22Rv1 (cell line): ENCODE measurements around the gene PKIB.
A peak's percentile ranks its signal among the peaks of the same experiment; 100 is the strongest.

Experiments
- H3K27ac ChIP-seq: fragments of 450-650 bp; 2 replicates; pipeline ENCODE4 v1.5.1; 2017
- ZFX ChIP-seq: fragments of 450-650 bp; IDR thresholded peaks from 2 replicates; pipeline ENCODE4 v1.6.1; 2017; ENCODE audit warnings: antibody characterized with exemption, borderline replicate concordance
- TF ChIP-seq, protein P1 (sequence below): fragments of 450-650 bp; IDR thresholded peaks from 2 replicates; pipeline ENCODE4 v1.5.1; 2017; ENCODE audit warnings: mild to moderate bottlenecking

Gene PKIB

DNA sequence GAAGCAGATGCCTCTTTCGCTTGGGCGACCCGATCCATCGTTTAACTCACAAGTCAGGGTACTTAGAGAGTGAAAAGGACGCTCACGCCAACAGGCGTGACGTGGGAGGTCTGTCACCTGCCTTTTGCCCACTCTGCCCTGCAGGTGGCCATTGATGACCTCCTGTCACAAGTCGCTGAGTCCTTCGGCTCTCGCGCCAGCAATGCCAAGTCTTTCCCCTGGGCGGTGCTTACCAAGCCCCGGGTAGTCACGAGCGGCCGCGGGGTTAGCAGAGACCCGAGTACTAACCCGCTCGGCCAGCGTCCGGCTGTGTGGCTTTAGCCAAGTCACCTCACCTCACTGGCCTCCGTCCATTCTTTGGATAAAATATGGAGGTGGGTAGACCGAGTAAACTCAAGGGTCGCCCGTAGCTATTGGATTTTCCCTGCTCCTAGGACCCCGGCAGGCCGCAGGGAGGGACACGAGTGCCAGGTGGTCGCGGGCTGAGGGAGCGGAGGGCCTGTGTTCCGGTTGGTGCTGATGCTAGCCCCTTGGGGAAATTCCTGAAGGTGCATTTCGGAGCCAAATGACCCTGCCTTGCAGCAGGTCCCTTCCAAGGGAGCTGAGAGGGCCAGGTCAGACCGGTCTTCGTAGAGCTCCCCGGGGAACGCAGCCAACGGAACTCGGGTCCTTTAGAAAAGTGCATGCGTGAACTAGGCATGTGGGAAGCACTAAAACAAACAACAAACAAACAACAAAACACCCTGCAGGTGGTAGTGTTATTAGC is 668 bp downstream of the PKIB start:
- TF ChIP-seq, protein P1, sequence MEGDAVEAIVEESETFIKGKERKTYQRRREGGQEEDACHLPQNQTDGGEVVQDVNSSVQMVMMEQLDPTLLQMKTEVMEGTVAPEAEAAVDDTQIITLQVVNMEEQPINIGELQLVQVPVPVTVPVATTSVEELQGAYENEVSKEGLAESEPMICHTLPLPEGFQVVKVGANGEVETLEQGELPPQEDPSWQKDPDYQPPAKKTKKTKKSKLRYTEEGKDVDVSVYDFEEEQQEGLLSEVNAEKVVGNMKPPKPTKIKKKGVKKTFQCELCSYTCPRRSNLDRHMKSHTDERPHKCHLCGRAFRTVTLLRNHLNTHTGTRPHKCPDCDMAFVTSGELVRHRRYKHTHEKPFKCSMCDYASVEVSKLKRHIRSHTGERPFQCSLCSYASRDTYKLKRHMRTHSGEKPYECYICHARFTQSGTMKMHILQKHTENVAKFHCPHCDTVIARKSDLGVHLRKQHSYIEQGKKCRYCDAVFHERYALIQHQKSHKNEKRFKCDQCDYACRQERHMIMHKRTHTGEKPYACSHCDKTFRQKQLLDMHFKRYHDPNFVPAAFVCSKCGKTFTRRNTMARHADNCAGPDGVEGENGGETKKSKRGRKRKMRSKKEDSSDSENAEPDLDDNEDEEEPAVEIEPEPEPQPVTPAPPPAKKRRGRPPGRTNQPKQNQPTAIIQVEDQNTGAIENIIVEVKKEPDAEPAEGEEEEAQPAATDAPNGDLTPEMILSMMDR: peak; percentile 34; the same call in 1 of the 2 replicates
- TF ChIP-seq ZFX: no peak
- H3K27ac ChIP-seq: peak overlapping the region; percentile 71

GRCh38 chr6:122612838-122613237 is 2.6 kb downstream of the PKIB start:
- H3K27ac ChIP-seq: no peak overlapping the region
- TF ChIP-seq, protein P1: no peak
- TF ChIP-seq ZFX: no peak

DNA sequence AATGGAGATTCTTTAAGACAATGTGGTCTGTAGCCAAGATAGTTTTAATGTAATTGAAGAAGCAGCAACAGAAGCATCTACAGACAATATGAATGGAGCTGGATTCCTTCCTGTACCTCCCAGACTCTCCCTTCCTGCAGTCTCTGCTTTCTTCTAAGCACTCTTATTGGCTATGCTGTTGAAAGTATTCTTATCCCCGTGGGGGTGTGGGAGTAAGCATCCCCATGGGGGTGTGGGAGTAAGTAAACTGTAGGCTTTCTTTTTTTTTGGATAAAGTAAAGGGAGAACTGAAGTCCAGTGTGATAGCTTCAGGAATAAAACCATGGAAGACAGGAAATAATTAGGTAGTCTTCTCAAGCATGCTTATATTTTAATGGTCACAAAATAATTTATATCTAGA is 4.1 kb downstream of the PKIB start:
- no peak for TF ChIP-seq ZFX
- TF ChIP-seq, protein P1: no peak
- H3K27ac ChIP-seq: no peak overlapping the region

DNA sequence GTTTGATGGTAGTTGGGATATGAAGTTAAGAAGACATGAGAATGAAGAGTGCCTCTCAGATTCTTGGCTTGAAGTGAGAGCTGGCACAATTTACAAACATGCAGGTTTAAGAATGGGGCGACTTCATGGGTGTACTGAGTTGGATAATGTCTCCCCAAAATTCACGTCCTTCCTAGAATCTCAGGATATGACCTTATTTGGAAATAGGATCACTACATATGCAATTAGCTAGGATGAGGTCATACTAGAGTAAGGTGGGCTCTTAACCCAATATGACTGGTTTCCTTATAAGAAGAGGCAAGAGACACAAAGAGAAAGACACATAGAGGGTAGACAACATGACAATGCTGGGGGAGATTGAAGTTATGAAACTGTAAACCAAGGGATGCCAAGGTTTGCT is 5.2 kb downstream of the PKIB start:
- no peak overlapping the region for H3K27ac ChIP-seq
- TF ChIP-seq ZFX: no peak
- TF ChIP-seq, protein P1: no peak

DNA sequence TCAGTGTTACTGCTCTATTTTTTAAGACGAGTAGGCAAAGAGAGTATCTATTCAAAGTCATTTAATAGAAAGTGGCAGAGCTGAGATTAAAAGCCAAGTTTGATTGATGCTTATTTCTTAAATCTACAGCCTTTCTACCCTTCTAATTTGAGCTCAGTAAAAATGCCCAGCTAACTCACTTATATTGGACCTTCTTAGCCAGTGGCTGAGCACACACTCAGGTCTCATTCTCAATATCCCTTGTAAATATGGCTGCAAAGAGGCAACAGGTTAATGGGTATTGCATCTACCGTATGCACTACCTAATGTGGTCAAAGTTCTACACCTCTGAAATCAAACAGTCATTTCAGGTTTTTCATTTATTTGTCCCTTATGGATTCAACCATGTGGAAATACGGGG is 6.7 kb downstream of the PKIB start:
- TF ChIP-seq ZFX: no peak
- TF ChIP-seq, protein P1: no peak
- H3K27ac ChIP-seq: no peak overlapping the region

DNA sequence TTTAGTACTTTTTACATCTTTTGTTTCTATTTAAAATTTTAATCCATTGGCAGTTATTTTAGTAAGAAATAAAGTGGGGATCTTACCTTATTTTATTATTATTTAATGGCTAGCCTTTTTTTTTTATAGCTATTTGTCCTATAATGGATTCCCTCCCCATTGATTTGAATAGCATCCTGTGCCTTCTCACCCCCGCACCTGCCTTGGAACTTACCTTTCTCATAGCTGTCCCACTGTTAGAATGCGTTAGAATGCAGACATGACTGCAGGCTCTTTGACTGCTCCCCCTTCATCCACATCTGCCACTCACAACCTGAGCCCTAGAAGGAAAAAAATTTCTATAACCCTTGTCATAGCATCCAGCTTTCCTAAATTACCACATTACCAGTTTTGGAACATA is 9.1 kb downstream of the PKIB start:
- TF ChIP-seq, protein P1: no peak
- no peak for TF ChIP-seq ZFX
- H3K27ac ChIP-seq: no peak overlapping the region

DNA sequence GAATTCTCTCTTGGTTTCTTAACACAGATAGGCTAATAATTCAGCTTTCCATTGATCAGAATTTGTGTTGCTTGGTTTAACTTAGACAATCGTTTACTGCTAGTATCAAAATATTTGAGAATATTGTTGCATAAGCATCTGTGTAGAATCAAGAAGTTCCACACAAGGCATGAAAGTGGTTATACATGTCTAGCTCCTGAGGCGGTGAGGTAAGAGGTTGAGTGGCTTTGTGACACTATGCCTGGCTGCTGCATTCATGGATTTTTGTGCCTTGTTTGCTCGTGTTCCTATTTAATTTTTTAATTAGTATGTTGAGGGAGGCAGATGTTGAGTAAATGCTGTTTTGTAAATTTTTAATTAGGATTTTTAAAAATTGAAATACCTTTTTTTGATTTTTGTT is 10.2 kb downstream of the PKIB start:
- TF ChIP-seq, protein P1: no peak
- no peak overlapping the region for H3K27ac ChIP-seq
